ENCODE results near the gene DYNC2I2.

GRCh38 chr9:128610897-128611296, 45.8 kb downstream of the DYNC2I2 start:
- TF ChIP-seq CTCF (conservative IDR thresholded peaks at IDR 0.05; ENCODE audit: low read length) (no peak), EZH2phosphoT487 (IDR thresholded peaks at IDR 0.05; ENCODE audit: borderline replicate concordance, low read depth, low read length) (no peak)

Data from OCI-LY7 (cell line).